M059J (cell line): ENCODE measurements around the gene E2F1. TPM values are rescaled to one million over a fixed set of nuclear protein-coding genes. Genes with fewer than 3 reads are reported as not detected.
"Not testable (repeated sequence)": the region's sequence is repeated elsewhere in the genome, so short reads cannot be mapped to it uniquely, and the experiment has no call there.

Source experiments
- DNase-seq: peaks from one replicate; pipeline ENCODE4 v3.0.0-alpha.2; 2012; ENCODE audit warnings: low read depth
- total RNA-seq: library from RNA; depleted of rRNA; stranded (reverse); fragments of >200 nt; shearing (Covaris generic); gene quantifications from 2 replicates; pipeline ENCODE4 v1.2.3, GENCODE V29; 2014; rRNA removed

The E2F1 gene
- total RNA-seq, 1 experiment from 2014 or later, result 67.8 TPM

- no peak for DNase-seq
Observed at GRCh38 chr20:33645072-33645358, 41.2 kb downstream of the E2F1 start.

GRCh38 chr20:33644313-33645071 is 41.7 kb downstream of the E2F1 start:
- no peak for DNase-seq

DNA sequence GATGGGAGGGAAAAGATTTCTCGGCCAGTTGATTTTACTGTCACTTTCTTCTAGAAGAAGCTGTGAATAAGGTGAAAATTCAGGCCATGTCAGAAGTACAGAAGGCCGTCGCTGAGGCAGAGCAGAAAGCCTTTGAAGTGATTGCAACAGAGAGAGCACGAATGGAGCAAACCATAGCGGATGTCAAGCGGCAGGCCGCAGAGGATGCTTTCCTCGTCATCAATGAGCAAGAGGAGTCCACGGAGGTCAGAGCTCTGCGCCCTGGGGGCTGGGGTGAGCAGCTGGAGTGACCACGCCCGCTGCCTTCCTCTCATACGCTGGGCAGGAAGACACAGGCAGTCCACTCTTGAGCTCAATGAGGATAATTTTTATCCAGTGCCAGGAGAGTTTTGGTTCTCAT is 45.9 kb downstream of the E2F1 start:
- DNase-seq, result no peak

GRCh38 chr20:33636776-33637175 is 49.4 kb downstream of the E2F1 start:
- DNase-seq, result no peak

DNA sequence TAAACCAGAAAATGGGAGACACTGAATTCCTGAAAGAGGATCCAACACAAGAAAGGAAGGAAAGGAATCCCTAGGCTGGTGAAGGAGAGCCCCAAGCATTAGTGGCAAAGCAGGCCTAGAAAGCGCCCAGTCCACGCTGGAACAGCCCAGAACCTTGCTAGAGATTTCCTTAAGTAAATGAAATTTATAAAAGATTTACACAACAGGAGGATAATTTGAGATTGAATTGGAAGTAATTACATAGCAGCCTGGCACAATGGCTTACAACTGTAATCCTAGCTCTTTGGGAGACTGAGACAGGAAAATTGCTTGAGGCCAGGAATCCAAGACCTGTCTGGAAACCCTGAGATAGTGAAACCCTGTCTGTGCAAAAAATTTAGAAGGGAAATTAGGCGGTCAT is 50.8 kb downstream of the E2F1 start:
- no peak for DNase-seq

- DNase-seq, result not testable (repeated sequence)
Observed at GRCh38 chr20:33631910-33632309, 54.3 kb downstream of the E2F1 start.

GRCh38 chr20:33630507-33630906 is 55.7 kb downstream of the E2F1 start:
- no peak for DNase-seq

DNA sequence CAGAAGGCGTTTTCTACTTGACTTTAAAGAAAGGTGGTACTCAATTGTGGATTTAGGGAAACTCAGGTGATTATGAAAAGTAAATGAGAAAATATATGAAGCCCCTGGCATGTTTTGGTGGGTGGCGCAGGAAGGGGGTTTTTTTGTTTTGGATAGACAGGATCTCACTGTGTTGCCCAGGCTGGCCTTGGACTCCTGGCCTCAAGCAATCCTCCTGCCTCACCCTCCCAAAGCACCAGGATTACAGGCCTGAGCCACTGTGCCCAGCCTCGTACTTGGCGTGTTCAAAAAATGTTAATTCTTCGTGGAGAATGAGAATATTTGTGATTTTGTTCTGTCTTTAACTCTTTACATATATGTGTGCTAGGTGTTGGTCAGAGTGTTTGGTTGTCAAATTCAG is 56.2 kb downstream of the E2F1 start:
- DNase-seq, result no peak

- DNase-seq, result no peak
Observed at GRCh38 chr20:33629533-33629932, 56.7 kb downstream of the E2F1 start.

- DNase-seq, result no peak
Observed at GRCh38 chr20:33627577-33628216, 58.5 kb downstream of the E2F1 start.

DNA sequence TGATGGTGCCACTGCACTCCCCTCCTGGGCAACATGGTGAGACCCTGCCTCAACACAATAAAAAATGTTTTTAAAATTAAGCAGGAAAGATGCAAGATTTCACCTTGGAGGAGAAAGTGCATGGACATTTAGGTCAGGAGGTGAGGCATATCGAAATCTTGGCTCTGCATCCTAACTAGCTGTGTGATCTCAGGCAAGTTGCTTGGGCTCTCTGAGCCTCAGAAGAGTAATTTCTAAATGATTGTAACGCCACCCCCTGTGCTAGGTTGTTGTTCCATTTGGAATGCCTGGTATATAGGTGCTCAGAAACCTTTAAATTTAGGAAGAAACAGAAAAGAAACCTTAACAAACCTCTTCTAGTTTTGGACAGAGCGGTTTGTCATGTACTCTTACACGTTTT is 60.0 kb downstream of the E2F1 start:
- no peak for DNase-seq

Other genes starting within 250 kb of the E2F1 start
- 25.8 and 32.4 TPM in 2 replicates for gene SNTA1, start 242.6 kb downstream of the E2F1 start, total RNA-seq
- 7.5 and 13.8 TPM in 2 replicates for gene CBFA2T2, start 196.3 kb downstream of the E2F1 start, total RNA-seq
- 0.12 TPM in 1 of 2 replicates, not detected in the other for gene C20orf144, start 24.1 kb downstream of the E2F1 start, total RNA-seq
- gene ACTL10, start 19.4 kb downstream of the E2F1 start, total RNA-seq, result not detected in 2 replicates
- gene NECAB3, start 12.0 kb downstream of the E2F1 start, total RNA-seq, result 32.0 and 60.5 TPM in 2 replicates
- 15.6 and 18.0 TPM in 2 replicates for gene PXMP4, start 33.9 kb upstream of the E2F1 start, total RNA-seq
- 1.7 and 2.6 TPM in 2 replicates for gene ZNF341, start 45.6 kb upstream of the E2F1 start, total RNA-seq
- 71.9 and 81.9 TPM in 2 replicates for gene CHMP4B, start 125.0 kb upstream of the E2F1 start, total RNA-seq